ENCODE data around the gene KRT85.
"Not testable (repeated sequence)": the region's sequence is repeated elsewhere in the genome, so short reads cannot be mapped to it uniquely, and the experiment has no call there.

Gene KRT85

DNA sequence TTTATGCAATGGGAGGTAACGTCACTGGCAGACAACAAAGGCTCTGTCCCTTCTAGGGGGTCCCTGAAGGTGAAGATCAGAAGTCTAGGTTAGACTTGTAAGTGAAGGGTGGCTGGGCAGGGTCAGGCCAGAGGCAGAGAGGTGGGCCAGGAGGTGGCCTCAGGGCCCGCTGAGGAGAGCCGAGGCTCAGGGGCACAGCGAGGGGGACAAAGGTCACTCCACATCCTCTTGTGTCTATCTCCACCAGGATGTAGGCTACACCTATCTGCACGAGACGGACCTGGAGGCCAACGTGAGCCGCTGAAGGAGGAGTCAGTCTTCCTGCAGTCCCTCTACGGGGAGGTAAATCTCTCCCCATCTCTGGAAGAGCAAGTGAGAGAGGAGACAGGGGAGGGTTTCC lies 20.3 kb downstream of the KRT85 start:
- FAIRE-seq, result no peak

- FAIRE-seq, result no peak
Observed at GRCh38 chr12:52346593-52346992, 20.7 kb downstream of the KRT85 start.

DNA sequence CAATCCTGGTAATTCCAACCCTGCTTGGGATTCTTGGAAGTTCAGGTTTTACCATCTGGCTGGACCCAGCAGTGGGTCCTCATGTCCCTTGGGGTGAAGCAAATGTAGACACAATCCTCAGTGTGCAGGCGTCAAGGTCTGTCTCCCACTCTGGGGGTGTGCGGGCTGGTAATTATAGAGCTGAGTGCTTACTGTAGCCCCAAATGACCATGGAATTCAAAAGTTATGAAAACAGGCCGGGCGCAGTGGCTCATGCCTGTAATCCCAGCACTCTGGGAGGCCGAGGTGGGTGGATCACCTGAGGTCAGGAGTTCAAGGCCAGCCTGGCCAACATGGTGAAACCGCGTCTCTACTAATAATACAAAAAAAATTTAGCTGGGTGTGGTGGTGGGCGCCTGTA lies 22.2 kb downstream of the KRT85 start:
- not testable (repeated sequence) for FAIRE-seq

DNA sequence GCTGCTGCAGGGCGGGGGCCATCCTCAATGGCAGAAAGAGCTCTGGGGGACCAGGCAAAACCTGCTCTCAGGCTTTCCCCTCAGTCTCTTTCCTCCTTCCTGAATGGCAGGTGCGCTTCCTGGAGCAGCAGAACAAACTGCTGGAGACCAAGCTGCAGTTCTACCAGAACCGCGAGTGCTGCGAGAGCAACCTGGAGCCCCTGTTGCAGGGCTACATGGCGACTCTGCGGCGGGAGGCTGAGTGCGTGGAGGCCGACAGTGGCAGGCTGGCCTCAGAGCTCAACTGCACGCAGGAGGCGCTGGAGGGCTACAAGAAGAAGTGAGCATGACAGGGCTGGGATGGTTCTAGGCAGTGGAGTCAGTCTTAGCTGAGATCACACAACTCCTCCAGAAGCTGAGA lies 23.2 kb downstream of the KRT85 start:
- no peak for FAIRE-seq

GRCh38 chr12:52343550-52343949 lies 23.7 kb downstream of the KRT85 start:
- FAIRE-seq, result no peak

DNA sequence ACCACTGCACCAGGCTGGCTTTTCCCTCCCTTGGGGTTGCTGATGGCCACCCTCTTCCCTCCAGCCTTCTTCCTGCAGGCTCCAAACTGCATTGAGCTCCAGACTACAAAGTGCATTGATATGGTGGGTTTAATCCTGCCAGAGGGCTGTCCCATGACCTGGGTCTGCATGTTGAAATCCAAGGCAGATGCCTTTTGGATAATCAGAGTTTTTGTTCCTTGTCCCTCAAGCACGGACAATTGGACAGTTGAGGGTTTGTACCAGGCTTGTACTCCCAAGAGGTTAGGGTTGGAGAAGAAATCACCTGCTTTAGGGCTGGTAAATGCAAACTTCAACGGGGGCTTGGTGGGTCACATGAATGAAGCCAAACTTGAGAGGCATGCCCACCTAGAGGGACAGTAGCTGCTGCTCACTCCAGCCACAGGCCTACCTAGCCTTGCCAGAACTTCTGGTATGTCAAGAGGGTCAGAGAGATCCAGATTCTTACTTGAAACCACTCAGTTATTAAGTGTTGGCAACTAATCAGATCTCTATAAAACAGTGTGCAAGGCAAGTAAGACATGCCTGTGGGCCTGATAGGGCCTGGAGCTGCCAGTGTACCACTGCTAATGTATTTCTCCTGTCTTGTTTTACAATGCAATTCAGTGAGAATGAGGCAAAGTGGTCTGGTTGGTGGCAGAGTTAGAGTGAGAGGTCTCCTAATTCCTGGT lies 24.3 kb downstream of the KRT85 start:
- FAIRE-seq, result no peak

DNA sequence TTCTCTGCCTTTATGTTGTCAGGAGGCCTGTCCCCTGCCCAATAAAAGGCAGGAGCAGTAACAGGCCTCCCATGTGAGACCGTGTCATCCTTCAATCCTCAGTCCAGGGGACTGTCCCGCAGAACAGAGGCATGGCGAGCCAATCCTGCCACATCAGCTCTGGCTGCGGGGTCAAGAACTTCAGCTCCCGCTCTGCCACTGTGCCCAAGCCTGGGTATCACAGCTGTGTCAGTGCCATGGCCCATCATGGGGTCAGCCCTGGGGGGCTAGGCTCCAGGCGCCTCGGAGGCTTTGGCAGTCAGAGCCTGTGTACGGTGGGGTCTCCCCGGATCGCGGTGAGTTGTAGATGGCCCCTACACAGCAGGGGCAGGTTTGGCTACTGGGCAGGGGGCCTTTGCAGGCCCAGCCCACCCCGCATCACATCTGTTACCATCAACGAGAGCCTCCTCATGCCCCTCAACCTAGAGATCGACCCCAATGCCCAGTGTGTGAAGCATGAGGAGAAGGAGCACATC lies 26.2 kb downstream of the KRT85 start:
- no peak for FAIRE-seq

DNA sequence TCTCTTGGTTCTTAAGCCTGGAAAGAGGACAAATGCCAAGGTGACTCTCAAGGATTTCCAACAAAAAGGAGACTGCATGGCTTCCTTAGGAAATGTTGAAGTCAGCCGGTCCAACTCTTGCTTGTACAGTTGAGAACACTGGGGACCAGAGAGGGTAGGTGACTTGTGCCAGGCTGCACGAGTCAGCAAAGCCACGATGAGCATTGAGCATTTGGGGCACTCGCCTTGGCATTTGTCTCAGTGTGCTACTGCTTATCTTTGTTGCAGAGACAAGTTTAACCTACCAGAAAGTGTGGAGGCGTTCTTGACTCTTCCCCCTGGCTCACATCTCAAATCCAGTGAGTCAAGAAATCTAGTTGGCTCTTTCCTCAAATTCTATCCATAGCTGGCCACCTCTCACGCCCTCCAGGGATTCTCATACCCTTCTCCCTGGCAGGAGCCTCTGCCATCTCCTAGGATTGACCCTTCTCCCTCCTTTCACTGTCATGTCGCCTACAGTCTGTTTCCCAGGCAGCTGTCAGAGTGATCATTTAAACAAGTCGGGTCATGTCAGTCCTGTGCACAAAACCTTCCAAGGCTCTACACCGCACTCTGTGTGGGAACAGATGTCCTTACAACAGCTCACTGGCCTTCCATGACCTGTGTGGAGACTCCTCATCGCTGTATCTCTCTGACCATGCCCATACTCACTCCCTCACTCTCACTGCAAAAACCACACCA lies 28.9 kb downstream of the KRT85 start:
- no peak for FAIRE-seq

DNA sequence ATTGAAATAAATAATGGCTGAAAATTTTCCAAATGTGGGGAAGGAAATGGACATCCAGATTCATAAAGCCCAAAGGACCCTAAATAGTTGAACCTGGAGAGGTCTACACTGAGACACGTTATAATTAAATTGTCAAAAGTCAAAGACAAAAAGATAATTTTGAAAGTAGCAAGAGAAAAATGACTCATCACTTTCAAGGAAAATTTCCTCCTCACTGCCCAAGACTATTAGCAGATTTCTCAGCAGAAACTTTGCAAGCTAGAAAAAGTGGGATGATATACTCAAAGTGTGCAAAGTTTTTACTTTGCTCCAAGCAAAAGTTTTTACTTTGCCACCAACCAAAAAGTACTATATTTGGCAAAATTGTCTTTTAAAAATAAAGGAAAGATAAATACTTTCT lies 30.2 kb downstream of the KRT85 start:
- no peak for FAIRE-seq

DNA sequence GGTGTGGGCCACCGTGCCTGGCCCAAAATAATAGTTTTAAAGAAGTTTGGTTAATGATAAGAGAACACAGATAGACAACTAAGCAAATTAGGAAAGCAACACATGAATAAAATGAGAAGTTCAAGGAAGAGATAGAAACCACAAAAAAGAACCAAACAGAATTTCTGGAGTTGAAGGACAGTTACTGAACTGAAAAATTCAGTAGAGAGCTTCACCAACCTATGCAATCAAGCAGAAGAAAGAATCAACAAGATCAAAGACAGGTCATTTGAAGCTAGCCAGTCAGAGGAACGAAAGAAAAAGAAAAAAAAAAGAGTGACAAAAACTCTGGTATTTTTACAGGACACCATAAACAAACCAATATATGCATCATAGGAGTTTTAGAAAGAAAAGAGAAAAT lies 30.6 kb downstream of the KRT85 start:
- no peak for FAIRE-seq

GRCh38 chr12:52335598-52336262 lies 31.6 kb downstream of the KRT85 start:
- FAIRE-seq, result no peak

- FAIRE-seq, result no peak
Observed at GRCh38 chr12:52334185-52334584, 33.1 kb downstream of the KRT85 start.

GRCh38 chr12:52333321-52333720 lies 34.0 kb downstream of the KRT85 start:
- FAIRE-seq, result no peak

- FAIRE-seq, result no peak
Observed at GRCh38 chr12:52332381-52332780, 34.9 kb downstream of the KRT85 start.

DNA sequence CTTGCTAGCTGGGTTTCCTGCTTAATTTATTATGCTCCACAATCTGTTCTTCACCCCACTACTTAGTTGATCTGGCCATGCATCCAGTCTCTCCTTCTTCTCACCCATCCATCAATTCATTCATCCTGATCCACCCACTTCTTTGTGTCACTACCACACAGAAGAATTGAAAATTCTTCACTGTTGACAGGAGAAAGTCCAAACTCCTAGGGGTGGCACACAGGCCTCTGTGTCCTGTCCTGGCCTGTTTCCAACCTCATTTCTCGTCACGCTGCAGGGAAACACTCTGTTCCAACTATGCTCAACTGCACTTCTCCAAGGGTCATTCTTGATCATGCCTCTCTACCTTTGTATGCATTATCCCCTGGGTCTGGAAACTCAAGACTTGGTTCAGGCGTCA lies 35.4 kb downstream of the KRT85 start:
- no peak for FAIRE-seq

DNA sequence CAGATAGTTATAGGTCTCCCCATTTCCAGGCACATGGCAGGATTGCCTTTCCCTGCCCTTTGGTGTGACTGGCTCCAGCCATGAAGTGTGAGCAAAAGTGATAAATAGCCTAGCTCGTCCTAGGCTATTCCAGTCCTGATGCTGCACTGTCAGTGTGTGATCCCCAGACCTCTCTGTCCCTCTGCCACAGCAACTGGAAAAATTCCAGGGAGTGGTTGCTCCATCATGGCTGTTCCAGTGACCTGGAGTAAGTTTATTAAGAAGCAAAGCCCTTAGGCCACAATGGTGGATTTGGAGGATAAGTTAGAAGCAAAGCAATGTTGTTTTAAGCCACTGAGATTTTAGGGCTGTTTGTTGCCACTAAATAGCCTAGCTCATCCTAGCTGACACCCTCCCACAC lies 36.2 kb downstream of the KRT85 start:
- FAIRE-seq, result no peak

- no peak for FAIRE-seq
Observed at GRCh38 chr12:52327830-52328500, 39.3 kb downstream of the KRT85 start.

GRCh38 chr12:52327052-52327829 lies 40.0 kb downstream of the KRT85 start:
- FAIRE-seq, result peak; percentile 98

GRCh38 chr12:52324153-52324444 lies 43.2 kb downstream of the KRT85 start:
- no peak for FAIRE-seq

DNA sequence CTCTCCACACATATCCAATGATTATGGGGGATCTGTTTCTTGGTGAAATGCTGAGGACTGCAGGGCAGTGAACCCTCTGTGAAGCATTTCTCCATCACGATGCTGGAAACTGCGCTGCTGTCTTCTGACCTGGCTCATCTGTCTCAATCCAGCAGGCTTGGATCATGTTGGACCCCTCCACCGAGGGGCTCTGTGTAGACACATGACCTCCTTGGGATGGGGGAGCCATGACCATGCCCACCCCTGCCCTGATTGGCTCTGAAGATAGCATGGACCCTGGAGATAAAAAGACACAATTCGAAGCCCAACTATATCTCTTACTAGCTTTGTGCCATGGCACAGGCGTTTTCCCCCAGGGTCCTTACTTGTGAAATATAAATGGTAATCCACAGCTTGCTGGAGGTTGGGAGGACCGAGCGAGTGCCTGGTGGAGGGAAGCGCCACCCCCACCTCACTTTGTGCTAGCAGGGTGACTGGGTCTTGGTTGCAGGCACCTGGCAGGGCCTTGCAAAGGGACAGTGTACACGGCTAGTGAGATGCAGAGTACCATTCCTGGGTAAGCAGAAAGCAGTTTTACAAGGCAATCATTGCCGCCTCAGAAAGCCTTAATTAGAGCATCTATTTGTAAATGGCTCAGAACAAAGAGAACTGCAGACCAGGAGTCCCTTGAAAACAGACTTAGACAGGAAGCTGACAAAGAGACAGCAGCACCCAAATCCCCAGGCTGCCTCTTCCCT lies 43.7 kb downstream of the KRT85 start:
- no peak for FAIRE-seq

DNA sequence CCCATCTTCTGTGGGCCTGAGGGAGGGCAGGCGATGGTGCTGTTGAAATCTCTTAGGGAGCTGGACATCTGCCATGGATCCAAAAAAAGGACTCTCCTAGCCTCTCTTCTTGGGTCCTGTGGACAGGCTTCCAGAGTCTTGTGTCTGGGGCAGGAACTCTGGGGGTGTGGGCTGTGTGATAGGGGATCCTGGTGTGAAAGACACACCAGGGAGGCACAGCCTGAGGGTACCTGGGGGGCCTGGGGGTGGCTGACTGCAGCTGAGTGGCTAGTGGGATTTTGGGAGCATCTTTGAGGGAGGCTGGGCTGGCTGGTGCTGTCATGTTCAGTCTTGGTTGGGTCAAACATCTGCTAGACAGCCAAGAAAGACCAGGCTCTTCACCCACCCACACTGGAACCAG lies 44.3 kb downstream of the KRT85 start:
- FAIRE-seq, result no peak

DNA sequence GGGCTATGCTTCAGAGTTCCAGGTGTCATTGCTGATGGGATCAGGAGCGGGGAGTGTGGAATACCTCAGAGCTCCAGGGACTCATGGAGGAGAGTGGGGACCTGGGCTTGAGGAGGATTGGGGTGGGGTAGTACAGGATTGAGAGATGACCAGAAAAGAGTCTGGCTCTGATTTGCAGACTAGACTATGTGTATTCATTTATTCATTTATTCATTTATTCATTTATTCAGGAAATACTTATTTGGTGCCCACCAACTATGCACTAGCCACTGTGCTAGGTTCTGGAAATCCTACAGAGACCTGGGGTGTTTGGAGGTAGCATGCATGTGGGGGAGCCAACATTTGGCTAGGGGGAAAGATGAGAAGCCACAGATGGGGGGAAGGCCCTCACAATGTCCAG lies 45.2 kb downstream of the KRT85 start:
- FAIRE-seq, result no peak
